HCT116 (cell line): ENCODE data around the gene GALNT11. TPM values are rescaled to one million over a fixed set of nuclear protein-coding genes. Genes with fewer than 3 reads are reported as not detected.

Experiments used
- ATAC-seq: fragments of 200-7000 bp; cut with Tn5 transposase; 2 replicates; pipeline ENCODE4 v1.9.1; 2020; ENCODE audit warnings: mild to moderate bottlenecking, moderate library complexity
- BruUV-seq: library from RNA; stranded (reverse); fragments of 400-500 nt; replicated peaks from 2 replicates; lab custom pipeline; 2021; lab: Mats Ljungman, UMichigan
- CTCF ChIA-PET: fragments of 300-600 bp; sonication (Branson Sonifier 250); formaldehyde crosslinking; loops from one replicate; lab custom pipeline; 2021; ENCODE audit warnings: antibody characterized with exemption; lab: Charles Lee
- POLR2A ChIA-PET: fragments of 300-600, 350-600 bp; sonication (Branson Sonifier 250); formaldehyde crosslinking; loops from one replicate; lab custom pipeline; 2021; ENCODE audit warnings: antibody characterized with exemption; lab: Charles Lee
- RAD21 ChIA-PET, 2 experiments: fragments of 300-600 bp; sonication (Branson Sonifier 250); formaldehyde crosslinking; loops; one replicate each; lab custom pipeline; 2023; ENCODE audit warnings: low total read pairs in 2 of 2; ENCODE audit not compliant: uncharacterized antibody in 2 of 2, unreplicated experiment in 2 of 2, low non-redundant PET in 1 of 2; lab: Charles Lee
- DNase-seq: peaks from one replicate; pipeline ENCODE4 v3.0.0-alpha.2; 2010; ENCODE audit warnings: low read depth, low spot score
- H2AFZ ChIP-seq: fragments of 200-600 bp; shearing (Covaris generic), sonication (generic); 2 replicates; pipeline ENCODE4 v1.6.1; 2017; ENCODE audit warnings: low read depth, mixed run types, mixed read lengths, antibody characterized with exemption, low read length; ENCODE audit not compliant: poor library complexity, severe bottlenecking
- H3K27ac ChIP-seq: 2 replicates; pipeline ENCODE4 v1.5.1; 2012; ENCODE audit warnings: low read depth, low read length
- H3K27me3 ChIP-seq: fragments of 200-600 bp; sonication (generic); 2 replicates; pipeline ENCODE4 v1.6.1; 2016; ENCODE audit warnings: mixed run types, low read length, mixed read lengths; ENCODE audit not compliant: insufficient read depth
- H3K36me3 ChIP-seq, 2 experiments: fragments of 200-500 bp in 1 of 2; fragments of 200-600 bp in 1 of 2; sonication (Bioruptor generic) in 1 of 2; sonication (generic) in 1 of 2; 2 replicates each; pipeline versions ENCODE4 v1.5.1 to v1.6.1; 2014 to 2016; ENCODE audit warnings: low read length in 2 of 2, inconsistent platforms in 1 of 2, mixed read lengths in 1 of 2, mixed run types in 1 of 2; ENCODE audit not compliant: insufficient read depth in 2 of 2, control insufficient read depth in 1 of 2
- H3K4me1 ChIP-seq, 2 experiments: fragments of 200-600 bp in 1 of 2; sonication (generic) in 1 of 2; 2 replicates each; pipeline versions ENCODE4 v1.5.1 to v1.6.1; 2012 to 2017; ENCODE audit warnings: low read length in 2 of 2, inconsistent platforms in 1 of 2, mild to moderate bottlenecking in 1 of 2, mixed read lengths in 1 of 2, mixed run types in 1 of 2, moderate library complexity in 1 of 2; ENCODE audit not compliant: insufficient read depth in 2 of 2, control insufficient read depth in 1 of 2
- H3K4me2 ChIP-seq: fragments of 200-600 bp; sonication (generic); 2 replicates; pipeline ENCODE4 v1.6.1; 2017; ENCODE audit warnings: mixed run types, low read length, mixed read lengths
- H3K4me3 ChIP-seq, 2 experiments: fragments of 200-600 bp in 1 of 2; sonication (generic) in 1 of 2; replicated peaks in 1 of 2; 2 replicates each; pipeline ENCODE4 v1.5.1; 2011 to 2016; ENCODE audit warnings: low read length in 2 of 2, control low read depth in 1 of 2, low read depth in 1 of 2, mild to moderate bottlenecking in 1 of 2, mixed read lengths in 1 of 2, mixed run types in 1 of 2
- H3K79me2 ChIP-seq: fragments of 200-600 bp; sonication (generic); 2 replicates; pipeline ENCODE4 v1.6.1; 2017; ENCODE audit warnings: mild to moderate bottlenecking, mixed run types, low read length, moderate library complexity, mixed read lengths; ENCODE audit not compliant: insufficient read depth
- H3K9ac ChIP-seq: fragments of 200-600 bp; sonication (generic); 2 replicates; pipeline ENCODE4 v1.6.1; 2016; ENCODE audit warnings: low read length, mixed read lengths
- H3K9me2 ChIP-seq: fragments of 200-600 bp; sonication (generic), shearing (Covaris generic); 2 replicates; pipeline ENCODE4 v1.6.1; 2017; ENCODE audit warnings: mixed run types, mild to moderate bottlenecking, moderate library complexity; ENCODE audit not compliant: insufficient read depth
- H3K9me3 ChIP-seq, 2 experiments: fragments of 200-500 bp in 1 of 2; fragments of 200-600 bp in 1 of 2; sonication (Bioruptor generic) in 1 of 2; sonication (generic) in 1 of 2; 2 replicates each; pipeline ENCODE4 v1.6.1; 2014 to 2017; ENCODE audit warnings: low read length in 2 of 2, mixed read lengths in 2 of 2, inconsistent platforms in 1 of 2, low read depth in 1 of 2, mild to moderate bottlenecking in 1 of 2, mixed run types in 1 of 2, moderate library complexity in 1 of 2; ENCODE audit not compliant: control insufficient read depth in 1 of 2, insufficient read depth in 1 of 2
- H4K20me1 ChIP-seq: fragments of 200-600 bp; sonication (generic), shearing (Covaris generic); 2 replicates; pipeline ENCODE4 v1.6.1; 2017; ENCODE audit warnings: mixed run types, mild to moderate bottlenecking, moderate library complexity; ENCODE audit not compliant: insufficient read depth
- CEBPB ChIP-seq: IDR thresholded peaks from 2 replicates; pipeline ENCODE4 v1.6.1; 2012; ENCODE audit warnings: low read depth
- EGR1 ChIP-seq: IDR thresholded peaks from 2 replicates; pipeline ENCODE4 v1.6.1; 2012; ENCODE audit warnings: low read depth
- EZH2 ChIP-seq: fragments of 200-600 bp; sonication (generic); IDR thresholded peaks from 2 replicates; pipeline ENCODE4 v1.6.1; 2017; ENCODE audit warnings: antibody characterized with exemption, mixed run types
- EZH2phosphoT487 ChIP-seq: fragments of 200-600 bp; IDR thresholded peaks from 2 replicates; pipeline ENCODE4 v1.6.1; 2018; ENCODE audit warnings: antibody characterized with exemption, borderline replicate concordance
- FOSL1 ChIP-seq: IDR thresholded peaks from 2 replicates; pipeline ENCODE4 v1.6.1; 2012; ENCODE audit warnings: low read depth
- JUND ChIP-seq: IDR thresholded peaks from 2 replicates; pipeline ENCODE4 v1.6.1; 2012
- POLR2AphosphoS5 ChIP-seq: IDR thresholded peaks from 2 replicates; pipeline ENCODE4 v1.6.1; 2011; ENCODE audit warnings: mild to moderate bottlenecking, low read depth, low read length, moderate library complexity
- RAD21 ChIP-seq: IDR thresholded peaks from 2 replicates; pipeline ENCODE4 v1.6.1; 2012; ENCODE audit warnings: low read depth, mild to moderate bottlenecking
- SP1 ChIP-seq: IDR thresholded peaks from 2 replicates; pipeline ENCODE4 v1.6.1; 2012; ENCODE audit warnings: low read depth
- SRF ChIP-seq: IDR thresholded peaks from 2 replicates; pipeline ENCODE4 v1.6.1; 2012; ENCODE audit warnings: low read depth
- TCF7L2 ChIP-seq: IDR thresholded peaks from 2 replicates; pipeline ENCODE4 v1.7.0; 2011; ENCODE audit warnings: borderline replicate concordance, inconsistent platforms; ENCODE audit not compliant: insufficient read depth, insufficient read length; ENCODE audit errors: extremely low read depth
- ZFX ChIP-seq: fragments of 450-650 bp; IDR thresholded peaks from 2 replicates; pipeline ENCODE4 v1.6.1; 2017
- ZNF274 ChIP-seq: fragments of 200-500 bp; sonication (Bioruptor generic); IDR thresholded peaks from 2 replicates; pipeline ENCODE4 v1.6.1; 2014; ENCODE audit warnings: mild to moderate bottlenecking, low read depth, low read length, inconsistent platforms
- intact Hi-C: fragments of 100-400 bp; cut with micrococcal nuclease; formaldehyde crosslinking; loops from 2 replicates; pipeline ENCODE4 v1.10.0; 2022
- total RNA-seq: library from RNA; stranded (reverse); gene quantifications from one replicate; pipeline ENCODE4 v1.2.1, GENCODE V29; 2021; ENCODE audit not compliant: unreplicated experiment
- TF ChIP-seq, protein P1 (sequence below): IDR thresholded peaks from 2 replicates; pipeline ENCODE4 v1.6.1; 2012; ENCODE audit warnings: low read depth
- TF ChIP-seq, protein P2 (sequence below): IDR thresholded peaks from 2 replicates; pipeline ENCODE4 v1.6.1; 2012
- TF ChIP-seq, protein P3 (sequence below), 3 experiments: fragments of 200-600 bp in 1 of 3; sonication (generic) in 1 of 3; IDR thresholded peaks in 2 of 3; conservative IDR thresholded peaks in 1 of 3; 2 replicates each; pipeline ENCODE4 v1.5.1; 2012 to 2017; ENCODE audit warnings: low read depth in 2 of 3, low read length in 2 of 3, antibody characterized with exemption in 1 of 3, borderline replicate concordance in 1 of 3, control low read depth in 1 of 3, mild to moderate bottlenecking in 1 of 3, mixed read lengths in 1 of 3, mixed run types in 1 of 3, moderate library complexity in 1 of 3; ENCODE audit not compliant: insufficient read depth in 1 of 3

The GALNT11 gene
- total RNA-seq, 1 experiment from 2014 or later = 28.9 TPM

DNA sequence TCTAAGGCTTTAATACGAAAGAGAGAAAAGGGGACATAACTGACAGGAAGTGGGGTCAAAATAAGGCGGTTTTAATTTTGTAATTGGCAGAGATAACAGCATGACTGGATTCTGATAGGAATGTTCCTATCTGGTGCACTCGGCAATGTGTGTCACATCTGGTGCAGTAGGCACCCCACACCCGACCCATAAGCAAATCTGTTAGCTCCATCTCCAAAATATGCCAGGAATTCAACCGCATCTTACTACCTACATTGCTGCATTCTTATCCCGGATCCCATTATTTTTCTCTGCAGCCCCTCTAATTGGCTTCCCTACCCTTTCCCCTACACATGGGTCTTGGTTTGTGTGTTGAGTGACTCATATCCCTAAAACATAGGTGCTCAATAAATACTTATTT is 19.1 kb upstream of the GALNT11 start:
- H3K9me3 ChIP-seq = no peaks in the 10 kb centered on the region
- no peaks in the 10 kb centered on the region for H4K20me1 ChIP-seq
- H3K27me3 ChIP-seq = no peaks in the 10 kb centered on the region
- BruUV-seq = no TSS peak
- no peaks in the 10 kb centered on the region for H3K79me2 ChIP-seq
- no peak for DNase-seq
- H3K4me2 ChIP-seq = no peak overlapping the region
- H3K9me2 ChIP-seq = no peaks in the 10 kb centered on the region
- POLR2A ChIA-PET = no interaction called here
- intact Hi-C loops = no loop called here
- no peak overlapping the region for H3K4me3 ChIP-seq
- no peak overlapping the region for H2AFZ ChIP-seq
- H3K27ac ChIP-seq = no peak overlapping the region
- H3K9ac ChIP-seq = no peak overlapping the region
- no peak for TF ChIP-seq TCF7L2
- TF ChIP-seq FOSL1 = no peak
- TF ChIP-seq ZNF274 = no peak
- TF ChIP-seq, protein P1, sequence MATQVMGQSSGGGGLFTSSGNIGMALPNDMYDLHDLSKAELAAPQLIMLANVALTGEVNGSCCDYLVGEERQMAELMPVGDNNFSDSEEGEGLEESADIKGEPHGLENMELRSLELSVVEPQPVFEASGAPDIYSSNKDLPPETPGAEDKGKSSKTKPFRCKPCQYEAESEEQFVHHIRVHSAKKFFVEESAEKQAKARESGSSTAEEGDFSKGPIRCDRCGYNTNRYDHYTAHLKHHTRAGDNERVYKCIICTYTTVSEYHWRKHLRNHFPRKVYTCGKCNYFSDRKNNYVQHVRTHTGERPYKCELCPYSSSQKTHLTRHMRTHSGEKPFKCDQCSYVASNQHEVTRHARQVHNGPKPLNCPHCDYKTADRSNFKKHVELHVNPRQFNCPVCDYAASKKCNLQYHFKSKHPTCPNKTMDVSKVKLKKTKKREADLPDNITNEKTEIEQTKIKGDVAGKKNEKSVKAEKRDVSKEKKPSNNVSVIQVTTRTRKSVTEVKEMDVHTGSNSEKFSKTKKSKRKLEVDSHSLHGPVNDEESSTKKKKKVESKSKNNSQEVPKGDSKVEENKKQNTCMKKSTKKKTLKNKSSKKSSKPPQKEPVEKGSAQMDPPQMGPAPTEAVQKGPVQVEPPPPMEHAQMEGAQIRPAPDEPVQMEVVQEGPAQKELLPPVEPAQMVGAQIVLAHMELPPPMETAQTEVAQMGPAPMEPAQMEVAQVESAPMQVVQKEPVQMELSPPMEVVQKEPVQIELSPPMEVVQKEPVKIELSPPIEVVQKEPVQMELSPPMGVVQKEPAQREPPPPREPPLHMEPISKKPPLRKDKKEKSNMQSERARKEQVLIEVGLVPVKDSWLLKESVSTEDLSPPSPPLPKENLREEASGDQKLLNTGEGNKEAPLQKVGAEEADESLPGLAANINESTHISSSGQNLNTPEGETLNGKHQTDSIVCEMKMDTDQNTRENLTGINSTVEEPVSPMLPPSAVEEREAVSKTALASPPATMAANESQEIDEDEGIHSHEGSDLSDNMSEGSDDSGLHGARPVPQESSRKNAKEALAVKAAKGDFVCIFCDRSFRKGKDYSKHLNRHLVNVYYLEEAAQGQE = no peak
- no peak for TF ChIP-seq EZH2
- TF ChIP-seq JUND = no peak
- TF ChIP-seq, all 23 proteins: peak for 0
- Histone ChIP-seq H3K4me1 (no peaks in the 10 kb centered on the region), H3K36me3 (no peaks in the 10 kb centered on the region)
- ChIA-PET CTCF (no interaction called here), RAD21 (no interaction called here)
- no peak for ATAC-seq

DNA sequence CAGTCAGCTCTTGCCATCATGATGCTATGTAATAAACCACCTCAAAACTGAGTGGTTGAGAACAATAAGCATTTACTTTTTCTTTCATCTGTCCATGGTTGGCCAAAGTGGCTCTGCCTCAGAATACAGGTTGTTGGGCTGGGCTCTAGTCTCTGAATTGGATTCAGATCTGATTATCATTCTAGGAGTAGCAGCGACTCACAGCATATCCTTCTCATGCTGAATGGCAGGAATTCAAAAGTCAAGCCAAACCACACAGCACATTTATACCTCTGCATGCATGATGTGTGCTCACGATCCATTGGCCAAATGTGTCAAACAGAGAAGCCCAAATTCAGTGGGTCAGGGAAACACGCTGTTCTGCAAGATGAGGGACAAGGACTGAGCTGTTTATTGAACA is 13.6 kb upstream of the GALNT11 start:
- Histone ChIP-seq H3K9me2 (no peaks in the 10 kb centered on the region), H3K4me2 (no peak overlapping the region), H3K36me3 (no peaks in the 10 kb centered on the region), H3K9me3 (no peaks in the 10 kb centered on the region), H3K27me3 (no peaks in the 10 kb centered on the region), H4K20me1 (no peaks in the 10 kb centered on the region), H3K79me2 (no peaks in the 10 kb centered on the region), H3K9ac (no peak overlapping the region), H3K27ac (no peak overlapping the region), H2AFZ (peak overlapping the region; percentile 4), H3K4me3 (no peak overlapping the region), H3K4me1 (no peaks in the 10 kb centered on the region)
- ChIA-PET RAD21 (no interaction called here), POLR2A (no interaction called here), CTCF (no interaction called here)
- DNase-seq = no peak
- intact Hi-C loops = no loop called here
- no TSS peak for BruUV-seq
- ATAC-seq = no peak
- TF ChIP-seq RAD21 (no peak), EZH2 (no peak), EGR1 (no peak), SRF (no peak), FOSL1 (no peak), CEBPB (no peak), SP1 (no peak), EZH2phosphoT487 (no peak), POLR2AphosphoS5 (no peak), ZFX (no peak), TCF7L2 (no peak)
- TF ChIP-seq, protein P2, sequence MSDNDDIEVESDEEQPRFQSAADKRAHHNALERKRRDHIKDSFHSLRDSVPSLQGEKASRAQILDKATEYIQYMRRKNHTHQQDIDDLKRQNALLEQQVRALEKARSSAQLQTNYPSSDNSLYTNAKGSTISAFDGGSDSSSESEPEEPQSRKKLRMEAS = no peak
- TF ChIP-seq, protein P3, sequence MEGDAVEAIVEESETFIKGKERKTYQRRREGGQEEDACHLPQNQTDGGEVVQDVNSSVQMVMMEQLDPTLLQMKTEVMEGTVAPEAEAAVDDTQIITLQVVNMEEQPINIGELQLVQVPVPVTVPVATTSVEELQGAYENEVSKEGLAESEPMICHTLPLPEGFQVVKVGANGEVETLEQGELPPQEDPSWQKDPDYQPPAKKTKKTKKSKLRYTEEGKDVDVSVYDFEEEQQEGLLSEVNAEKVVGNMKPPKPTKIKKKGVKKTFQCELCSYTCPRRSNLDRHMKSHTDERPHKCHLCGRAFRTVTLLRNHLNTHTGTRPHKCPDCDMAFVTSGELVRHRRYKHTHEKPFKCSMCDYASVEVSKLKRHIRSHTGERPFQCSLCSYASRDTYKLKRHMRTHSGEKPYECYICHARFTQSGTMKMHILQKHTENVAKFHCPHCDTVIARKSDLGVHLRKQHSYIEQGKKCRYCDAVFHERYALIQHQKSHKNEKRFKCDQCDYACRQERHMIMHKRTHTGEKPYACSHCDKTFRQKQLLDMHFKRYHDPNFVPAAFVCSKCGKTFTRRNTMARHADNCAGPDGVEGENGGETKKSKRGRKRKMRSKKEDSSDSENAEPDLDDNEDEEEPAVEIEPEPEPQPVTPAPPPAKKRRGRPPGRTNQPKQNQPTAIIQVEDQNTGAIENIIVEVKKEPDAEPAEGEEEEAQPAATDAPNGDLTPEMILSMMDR (IDR thresholded peaks at IDR 0.05 in 2 of 3, conservative IDR thresholded peaks at IDR 0.05 in 1 of 3; ENCODE audit: borderline replicate concordance in 1 of 3, insufficient read depth in 1 of 3, low read depth in 2 of 3, low read length in 2 of 3) = no peak
